Stimulated activated CD4-positive, alpha-beta T cell treated with anti-CD3 and anti-CD28 coated beads, Interleukin-4, amount 100 ng/mL, for 1 hour (primary cell): Measurements from ENCODE around the gene UMAD1.

Experiments used
- DNase-seq: peaks from one replicate; pipeline ENCODE4 v3.0.0-alpha.2; 2020

The UMAD1 gene

DNA sequence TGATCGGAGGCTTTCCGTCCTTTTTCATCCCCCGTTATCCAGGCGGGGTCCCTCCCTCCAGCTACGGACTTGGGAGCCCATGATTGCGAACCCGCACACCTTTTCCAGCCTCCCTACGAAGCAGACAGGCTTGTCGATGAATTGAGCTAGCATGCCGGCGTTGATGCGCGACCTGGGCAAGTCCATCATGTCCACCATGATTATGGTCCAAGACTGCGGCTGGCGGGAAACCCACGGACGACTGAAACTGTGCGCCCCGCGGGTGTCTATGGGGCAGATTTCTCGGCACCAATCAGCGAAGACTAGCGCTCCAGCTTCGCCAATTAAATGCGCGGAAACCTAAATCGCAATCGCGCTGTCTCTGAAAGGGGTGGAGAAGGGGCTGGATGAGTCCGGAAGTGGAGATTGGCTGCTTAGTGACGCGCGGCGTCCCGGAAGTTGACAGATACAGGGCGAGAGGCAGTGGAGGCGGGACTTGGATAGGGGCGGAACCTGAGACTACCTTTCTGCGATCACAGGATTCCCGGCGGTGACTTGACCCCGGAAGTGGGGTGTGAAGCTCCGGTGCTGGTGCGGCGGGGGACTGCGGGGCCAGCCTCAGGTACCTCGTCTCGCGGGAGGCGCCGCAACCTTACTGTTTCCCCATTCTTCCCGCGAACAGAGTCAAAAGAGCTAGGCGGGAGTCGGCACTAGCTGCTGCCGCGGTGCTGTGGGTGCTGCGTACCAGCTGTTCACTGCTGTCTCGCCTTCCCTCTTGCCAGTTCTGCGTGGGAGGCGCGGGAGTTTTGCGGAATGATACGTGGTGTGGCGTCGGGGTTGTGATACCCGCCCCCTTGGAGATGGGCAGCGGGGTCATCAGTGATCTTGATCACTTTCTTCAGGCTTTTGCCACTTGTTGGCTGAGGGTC lies at the start of gene UMAD1:
UMAD1 (plus strand) TSS at position 532 of the 908 bp plus-strand sequence. CDS start 32,620 bp downstream, outside the sequence.
- DNase-seq = peak; percentile 96

DNA sequence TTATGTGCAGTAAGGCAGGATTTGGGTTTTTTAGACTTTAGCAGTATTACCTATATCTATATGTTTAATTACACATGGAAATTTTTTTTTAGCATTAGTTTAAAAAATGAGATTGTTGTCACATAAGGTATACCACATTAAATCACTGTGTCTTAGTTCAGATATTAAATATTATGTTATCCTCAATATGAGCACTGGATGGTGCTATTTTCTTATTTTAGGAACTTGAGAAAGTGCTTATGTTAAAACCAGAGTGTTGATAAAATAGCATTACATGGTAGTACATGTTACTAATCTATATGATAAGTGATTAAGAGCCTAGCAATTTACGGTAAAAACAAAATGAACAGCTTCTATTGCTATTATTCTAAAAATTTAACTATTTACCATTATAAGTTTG lies 45.1 kb upstream of the UMAD1 start:
- DNase-seq = no peak

DNA sequence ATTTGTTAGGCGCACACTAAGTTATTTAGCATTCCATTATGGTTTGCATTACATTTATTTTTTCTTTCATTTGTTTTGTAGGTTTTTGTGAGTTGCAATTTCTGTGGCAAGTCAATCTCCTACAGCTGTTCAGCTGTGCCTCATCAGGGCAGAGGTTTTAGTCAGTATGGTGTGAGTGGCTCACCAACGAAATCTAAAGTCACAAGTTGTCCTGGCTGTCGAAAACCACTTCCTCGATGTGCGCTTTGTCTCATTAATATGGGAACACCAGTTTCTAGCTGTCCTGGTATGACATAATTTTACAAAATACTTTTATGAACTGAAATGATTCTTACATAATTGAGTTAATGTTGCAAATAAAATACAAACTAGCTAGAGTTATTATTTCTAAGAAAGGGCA lies 44.4 kb upstream of the UMAD1 start:
- DNase-seq = no peak

DNA sequence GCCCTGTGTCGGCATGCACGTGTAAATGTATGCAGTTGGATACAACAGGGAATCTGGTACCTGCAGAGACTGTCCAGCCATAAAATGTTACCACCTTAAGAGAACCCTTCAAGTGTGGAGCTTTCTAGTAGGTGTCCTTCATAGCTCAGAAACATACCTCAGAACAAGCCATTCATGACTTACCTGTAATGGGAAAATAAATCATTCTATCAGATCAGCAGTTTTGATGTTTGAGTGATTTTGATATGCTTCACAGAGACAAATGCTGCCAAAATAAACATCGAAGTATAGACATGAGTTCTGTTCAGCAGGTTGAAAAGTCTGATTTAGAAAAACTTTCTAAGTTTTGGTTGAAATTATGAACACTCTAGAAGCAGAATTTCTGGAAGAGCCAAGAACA lies 33.5 kb upstream of the UMAD1 start:
- DNase-seq = no peak

DNA sequence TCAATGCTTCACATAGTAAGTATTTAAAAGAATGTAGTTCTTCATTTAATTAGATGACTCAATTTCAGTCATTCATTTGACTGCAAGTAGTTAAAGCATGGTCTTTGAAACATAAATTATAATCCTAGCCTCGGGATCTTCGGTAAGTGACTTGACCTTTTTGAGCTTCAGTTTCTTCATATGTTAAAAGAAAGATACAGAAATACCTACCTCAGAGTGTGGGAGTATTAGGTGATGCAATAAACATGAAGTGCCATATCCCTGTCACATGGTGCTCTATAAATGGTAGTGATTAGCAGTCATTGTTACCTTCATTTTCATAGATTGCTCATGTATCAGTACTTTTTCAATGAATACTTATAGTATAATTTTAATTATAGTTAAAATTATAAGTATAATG lies 31.2 kb upstream of the UMAD1 start:
- DNase-seq = no peak

DNA sequence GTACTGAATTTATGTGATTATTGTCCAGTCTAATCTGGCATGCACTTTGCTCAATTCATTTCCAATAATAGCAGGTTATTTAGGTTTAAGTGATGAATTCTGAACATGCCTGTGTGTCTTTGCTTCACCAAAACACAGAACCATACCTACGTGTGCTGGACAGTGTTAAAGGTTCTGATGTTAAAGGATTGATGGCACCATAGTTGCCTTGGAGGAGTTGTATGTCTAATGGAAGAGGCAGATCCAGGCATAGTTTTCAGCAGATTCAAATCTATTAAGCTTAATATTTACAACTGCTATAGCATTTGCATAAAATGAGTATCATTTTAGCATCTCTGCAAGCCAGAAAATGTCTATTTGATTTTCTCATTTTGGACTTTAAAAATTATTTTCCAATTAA lies 28.0 kb upstream of the UMAD1 start:
- no peak for DNase-seq

DNA sequence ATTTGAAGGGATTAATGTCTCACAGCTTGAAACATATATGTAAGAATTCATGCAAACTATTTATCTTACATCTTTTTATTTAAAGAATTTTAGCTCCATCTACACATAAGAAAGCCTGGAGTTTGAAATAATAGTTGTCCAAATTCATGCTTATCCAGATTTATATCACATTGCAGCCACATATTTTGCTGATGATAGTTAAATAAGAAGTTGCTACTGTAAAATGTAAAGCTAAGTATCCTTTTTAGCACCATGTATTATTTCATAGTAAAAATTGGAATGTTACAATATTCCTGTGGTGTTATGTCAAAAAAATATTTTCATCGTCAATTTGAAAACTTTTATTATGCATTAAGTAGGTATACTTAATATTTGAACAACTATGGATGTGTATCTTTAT lies 27.3 kb upstream of the UMAD1 start:
- DNase-seq = no peak

DNA sequence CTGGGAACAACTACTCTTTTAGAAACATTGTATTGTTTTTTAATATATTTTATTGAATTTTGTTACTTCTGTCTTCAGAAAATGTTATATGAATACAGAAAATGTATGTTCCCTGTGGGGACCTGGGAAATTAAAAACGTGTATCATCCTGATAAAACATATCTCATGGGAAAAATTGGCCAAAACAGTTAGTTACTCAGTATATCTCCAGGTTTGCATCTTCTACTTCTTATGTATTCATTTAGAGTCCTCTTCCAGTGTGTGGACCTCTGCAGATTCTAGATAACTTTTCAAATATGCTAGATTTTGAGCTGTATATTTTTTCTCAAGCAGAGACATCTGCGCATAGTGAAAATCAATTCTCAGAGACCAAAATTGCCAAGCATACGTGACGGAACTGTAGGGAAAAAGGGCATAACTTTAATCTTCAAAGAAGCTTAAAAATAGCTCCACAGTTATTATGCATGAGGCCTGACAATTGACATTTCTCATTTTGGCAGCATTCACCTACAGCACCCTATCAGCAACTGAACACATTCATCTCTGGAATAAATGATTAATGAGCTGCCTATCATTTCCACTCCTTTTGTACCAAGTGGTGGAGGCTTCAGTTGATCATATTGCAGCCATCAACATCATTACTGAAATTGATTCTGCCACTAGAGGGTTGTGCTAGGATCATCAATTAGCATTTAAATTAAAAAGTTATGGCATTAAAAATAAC lies 26.4 kb upstream of the UMAD1 start:
- DNase-seq = no peak

DNA sequence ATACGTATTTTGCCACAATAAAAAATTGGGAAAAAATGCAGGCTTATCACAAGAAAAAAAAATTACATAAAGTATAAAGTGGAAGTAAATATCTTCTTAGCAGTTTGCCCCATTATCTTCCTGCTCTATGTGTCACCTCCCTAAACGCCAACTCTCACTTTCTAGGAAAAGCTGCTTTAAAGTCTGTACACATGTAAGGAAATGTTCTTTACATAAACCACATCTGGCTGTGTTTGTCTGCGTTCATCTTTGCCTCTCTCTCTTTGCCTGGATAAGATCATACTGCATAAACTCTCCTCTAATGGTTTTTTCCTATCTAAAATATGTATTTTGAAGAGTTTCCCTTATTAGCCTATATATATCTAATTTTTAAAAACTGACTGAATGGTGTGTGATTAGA lies 23.0 kb upstream of the UMAD1 start:
- no peak for DNase-seq

DNA sequence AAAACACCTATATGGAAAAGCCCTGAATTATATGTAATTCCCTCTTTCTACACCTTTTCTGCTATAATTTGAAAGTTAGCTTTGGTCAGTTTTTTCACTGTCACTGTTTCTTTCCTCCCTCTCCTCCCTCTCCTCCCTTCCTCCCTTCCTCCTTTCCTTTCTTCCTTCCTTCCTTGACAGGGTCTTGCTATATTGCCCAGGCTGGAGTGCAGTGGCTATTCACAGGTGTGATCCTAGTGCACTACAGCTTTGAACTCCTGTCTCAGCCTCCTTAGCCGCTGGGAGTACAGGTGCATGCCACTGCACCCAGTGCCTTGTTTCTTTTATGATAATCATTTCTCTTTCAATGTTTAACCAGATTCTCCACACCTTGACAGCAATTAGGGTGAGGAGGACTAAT lies 22.1 kb upstream of the UMAD1 start:
- no peak for DNase-seq

DNA sequence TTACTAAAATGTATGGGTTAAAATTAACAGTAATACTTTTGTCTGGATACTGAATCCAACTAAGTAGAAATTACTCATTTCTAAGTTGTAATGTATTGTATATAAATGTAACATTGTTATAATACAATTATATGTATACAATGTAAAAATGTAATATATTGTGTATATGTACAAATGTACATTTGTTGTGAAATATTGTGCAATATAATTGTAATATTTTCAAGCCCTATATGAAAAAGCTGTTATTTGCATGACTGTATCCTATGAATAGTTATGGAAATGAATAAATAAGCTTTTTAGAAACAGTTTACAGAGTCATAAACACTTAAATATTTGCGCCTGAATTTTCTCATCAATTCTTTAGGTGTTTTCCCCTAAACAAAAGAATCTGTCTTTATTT lies 20.3 kb upstream of the UMAD1 start:
- DNase-seq = no peak

DNA sequence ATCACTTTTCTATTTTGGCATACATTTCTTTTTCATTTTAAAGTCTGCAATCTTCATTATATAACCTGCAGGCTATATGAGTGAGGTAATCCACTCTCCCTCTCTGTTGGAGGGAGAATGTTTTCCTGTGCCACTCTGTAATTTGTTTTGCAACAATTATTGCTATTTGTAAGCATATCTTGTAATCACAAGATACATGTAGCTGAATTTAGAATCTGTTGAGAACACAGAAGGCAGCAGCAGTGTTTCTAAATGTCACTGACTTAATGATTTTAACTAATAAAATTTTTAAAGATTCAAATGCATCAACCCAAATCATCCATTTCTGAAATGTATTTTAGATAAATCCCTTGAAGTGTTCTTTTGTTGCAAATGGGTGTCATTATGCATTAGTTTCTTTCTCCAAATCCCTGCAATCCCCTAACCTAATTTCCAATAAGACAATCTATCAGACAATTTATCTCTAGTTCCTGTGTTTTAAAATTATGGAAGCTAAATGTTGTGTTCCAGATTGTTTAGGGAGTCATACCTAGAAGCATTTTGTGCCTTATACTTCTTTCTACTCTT lies 19.8 kb upstream of the UMAD1 start:
- DNase-seq = no peak

DNA sequence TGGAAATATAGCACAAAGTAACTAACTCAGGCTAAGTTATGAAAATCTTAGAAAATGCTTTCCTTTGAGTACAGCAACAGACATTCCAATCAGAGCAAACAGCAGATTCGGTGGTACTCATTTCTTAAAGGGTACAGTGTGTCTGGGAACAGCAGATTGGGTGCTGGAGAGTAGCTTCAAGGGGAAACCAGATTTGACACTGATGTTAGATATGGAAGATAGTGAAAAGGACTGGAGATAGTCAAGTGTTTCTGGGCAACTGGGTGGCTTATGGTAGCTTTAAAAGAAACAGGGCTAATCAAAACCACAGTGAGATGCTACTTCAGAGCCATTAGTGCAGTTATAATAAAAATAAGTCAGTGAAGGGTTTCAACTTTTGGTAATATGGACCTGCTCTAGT lies 12.1 kb upstream of the UMAD1 start:
- no peak for DNase-seq

DNA sequence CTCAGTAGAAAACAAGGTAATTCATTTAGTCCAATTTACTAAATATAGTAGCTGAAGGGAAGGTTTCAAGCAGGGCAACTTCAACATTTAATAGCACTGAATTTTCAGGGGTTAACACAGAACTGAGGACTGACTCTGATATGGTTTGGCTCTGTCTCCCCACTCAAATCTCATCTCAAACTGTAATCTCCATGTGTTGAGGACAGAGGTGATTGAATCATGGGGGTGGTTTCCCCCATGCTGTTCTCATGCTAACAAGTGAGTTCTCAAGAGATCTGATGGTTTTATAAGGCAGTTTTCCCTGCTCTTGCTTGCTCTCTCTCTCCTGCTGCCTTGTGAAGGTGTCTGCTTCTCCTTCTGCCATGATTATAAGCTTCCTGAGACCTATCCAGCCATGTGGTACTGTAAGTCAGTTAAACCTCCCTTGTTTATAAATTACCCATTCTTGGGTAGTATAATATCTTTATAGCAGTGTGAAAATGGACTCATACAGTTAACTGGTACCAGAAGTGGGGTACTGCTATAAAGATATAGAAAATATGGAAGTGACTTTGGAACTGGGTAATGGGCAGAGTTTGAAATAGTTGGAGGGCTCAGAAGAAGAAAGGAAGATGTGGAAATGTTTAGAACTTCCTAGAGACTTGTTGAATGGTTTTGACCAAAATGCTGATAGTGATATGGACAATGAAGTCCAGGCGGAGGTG lies 9.8 kb upstream of the UMAD1 start:
- DNase-seq = no peak

DNA sequence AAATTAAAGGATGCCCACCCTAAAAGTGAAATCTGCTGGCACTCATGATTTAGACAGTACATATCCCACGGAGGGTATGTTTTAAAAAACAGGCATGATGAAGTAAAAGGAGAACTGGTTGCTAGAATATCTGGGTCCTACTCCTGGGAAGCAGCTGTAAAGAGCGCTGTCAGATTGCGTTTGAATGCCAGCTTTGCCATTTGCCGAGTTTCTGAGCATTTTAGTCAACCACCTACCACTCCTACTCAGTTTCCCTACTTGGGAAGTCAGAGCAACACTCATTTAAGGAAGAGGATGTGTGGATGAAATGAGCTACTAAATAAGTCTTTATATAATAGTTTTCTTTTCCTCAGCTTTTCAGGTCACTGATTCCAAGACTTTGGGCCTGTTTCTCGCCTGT lies 1.1 kb upstream of the UMAD1 start:
- no peak for DNase-seq

DNA sequence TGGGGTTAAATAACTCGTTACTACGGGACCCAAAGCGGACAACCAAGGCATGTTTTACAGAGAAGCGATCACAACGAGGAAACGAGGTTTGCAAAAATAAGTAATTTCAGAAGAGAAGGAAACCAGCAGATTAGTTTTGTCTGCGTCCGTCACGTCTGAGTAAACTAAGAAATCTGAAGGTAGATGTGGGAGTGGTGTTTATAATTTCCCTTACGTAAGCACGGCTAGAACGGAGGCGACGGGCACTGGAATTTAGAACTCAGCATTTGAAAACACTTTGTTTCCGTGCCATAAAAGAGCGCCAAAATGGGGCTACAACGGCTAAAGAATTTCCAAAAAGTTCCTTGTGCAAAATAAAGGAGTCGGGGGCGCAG lies 718 bp upstream of the UMAD1 start:
- DNase-seq = no peak

DNA sequence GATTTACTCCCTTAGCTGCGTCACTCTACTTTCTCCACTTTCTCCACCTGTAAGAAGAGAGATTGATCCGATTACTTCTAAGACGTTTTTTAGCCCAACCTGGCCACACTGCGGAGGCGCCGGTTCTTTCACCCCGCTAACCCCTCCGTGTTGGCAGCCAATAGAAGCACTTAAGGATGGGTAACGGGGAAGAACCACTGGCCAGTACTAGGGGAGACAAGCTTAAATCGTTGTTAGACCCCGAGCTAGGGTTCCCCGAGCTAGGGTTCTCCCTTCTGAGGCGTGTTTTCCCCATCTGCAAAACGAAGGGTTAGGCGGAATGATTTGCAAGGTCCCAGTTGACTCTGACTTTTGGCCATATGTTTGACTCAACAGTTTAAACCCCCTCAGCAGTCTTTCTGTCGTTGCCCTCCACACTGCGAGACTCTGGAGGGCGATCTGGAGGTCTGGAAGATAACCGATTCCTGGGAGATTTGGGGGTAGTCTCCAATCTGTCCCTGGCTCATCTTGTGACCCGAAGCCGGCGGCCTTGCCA lies 644 bp downstream of the UMAD1 start:
- no peak for DNase-seq

DNA sequence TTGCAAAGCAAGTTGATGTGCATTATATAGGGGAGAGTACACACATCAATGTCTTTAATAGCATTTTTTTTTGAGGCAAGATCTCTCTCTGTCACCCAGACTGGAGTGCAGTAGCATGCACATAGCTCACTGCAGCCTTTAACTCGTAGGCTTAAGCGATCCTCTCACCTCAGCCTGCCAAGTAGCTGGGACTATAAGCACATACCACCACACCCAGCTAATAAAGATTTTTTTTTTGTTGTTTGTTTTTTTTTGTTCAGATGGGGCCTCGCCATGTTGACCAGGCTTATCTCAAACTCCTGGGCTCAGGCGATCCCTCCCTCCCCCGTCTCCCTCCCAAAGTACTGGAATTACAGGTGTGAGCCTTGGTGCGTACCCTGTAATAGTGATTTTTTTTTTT lies 1.5 kb downstream of the UMAD1 start:
- DNase-seq = no peak

DNA sequence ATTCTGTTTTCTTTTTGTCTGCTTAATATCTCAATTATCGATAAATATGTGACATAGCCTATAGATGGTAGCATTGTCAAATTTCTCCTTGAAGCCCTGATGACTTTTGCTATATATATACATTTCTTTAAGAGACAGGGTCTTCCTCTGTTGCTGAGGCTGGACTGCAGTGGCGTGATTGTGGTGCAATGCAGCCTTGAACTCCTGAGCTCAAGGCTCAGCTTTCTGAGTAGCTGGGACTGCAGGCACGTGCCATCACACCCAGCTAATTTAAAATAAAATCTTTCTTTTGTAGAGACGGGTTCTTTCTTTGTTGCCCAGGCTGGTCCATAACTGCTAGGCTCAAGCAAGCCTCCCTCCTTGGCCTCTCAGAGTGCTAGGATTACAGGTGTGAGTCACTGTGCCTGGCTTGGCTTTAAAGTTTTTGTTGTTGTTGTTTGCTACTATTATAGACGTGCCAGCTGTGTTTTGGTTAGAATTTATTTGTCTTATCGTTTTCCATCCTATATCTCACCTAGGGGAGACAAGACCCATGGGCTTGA lies 7.0 kb downstream of the UMAD1 start:
- DNase-seq = no peak

DNA sequence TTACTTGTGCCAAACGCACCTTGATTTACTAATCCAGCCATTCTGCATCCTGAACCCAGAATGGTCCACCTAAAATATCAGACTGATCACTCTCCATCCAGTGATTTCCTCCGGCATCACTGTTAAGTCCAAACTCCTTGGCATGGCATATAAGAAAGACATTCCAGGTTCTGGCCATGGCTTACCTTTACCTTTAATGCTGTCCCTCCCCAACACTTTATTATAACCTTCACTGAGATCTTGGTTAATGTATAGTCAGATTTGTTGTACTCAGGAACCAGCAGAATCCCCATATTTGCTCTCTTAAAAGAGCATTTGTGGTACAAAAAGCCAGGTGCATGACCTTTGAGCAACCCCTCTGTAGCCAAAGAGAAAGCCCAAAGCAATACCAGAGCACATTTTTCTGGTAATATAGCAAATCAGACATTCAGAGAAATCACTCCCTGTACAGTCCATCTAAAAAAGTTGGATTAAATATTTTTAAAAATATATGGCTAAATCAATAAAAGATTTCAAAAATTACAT lies 10.2 kb downstream of the UMAD1 start:
- no peak for DNase-seq

DNA sequence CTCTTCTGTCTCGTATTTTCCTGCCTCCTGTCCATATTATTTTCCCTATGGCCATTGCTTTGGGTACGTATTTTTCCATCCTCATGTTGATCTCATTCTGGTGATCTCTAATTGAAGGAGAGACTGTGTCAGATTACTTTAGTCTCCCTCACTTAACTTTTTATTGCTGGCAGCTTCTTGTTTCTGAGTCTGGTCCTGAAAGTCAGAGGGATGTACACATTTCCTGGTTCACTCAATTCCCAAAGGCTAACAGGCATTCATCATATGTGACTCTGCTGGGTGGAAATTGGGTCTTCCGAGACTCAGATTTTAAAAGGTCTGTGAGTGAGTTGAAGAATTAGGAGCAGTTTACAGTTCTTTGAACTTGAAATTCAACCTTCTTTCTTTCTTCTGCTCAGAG lies 10.9 kb downstream of the UMAD1 start:
- no peak for DNase-seq

DNA sequence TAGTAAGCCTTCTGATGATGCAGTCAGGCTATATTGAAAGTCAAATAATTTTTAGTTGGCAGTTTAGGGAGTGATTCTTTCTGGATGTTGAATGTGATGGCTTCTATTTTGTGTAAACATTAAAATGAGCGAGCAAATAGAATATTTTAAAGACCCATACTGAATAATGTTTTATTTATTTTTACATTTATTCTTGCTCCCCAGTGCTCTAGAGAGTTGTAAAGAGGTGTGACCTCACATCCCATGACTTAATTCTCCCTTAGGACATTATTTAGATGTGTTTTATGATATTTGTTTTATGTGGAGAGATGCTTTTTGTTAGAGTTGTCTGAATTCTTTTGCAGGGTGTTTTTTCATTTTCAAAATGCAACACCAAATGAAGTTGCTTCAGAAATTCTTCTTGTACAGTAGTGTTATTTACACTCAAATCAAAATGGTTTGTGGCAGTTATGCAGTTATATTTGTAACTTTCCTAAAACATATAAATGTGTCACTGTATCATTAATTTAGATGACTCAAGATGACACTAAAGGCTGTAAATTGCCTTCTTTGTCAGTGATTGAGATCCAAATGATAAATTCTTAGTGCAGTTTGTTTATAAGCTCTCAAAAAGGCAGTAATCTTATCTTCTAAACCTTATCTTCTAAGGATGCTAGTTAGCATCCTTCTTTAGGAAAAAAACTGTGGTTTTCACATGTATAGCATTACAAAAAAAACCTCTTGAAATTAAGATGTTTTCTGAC lies 12.4 kb downstream of the UMAD1 start:
- DNase-seq = no peak
